Mesenchymal stem cell (in vitro differentiated cells and primary cell): Measurements from ENCODE around the gene RUFY4.

Experiments
- DNase-seq: peaks from one replicate; pipeline ENCODE4 v3.0.0-alpha.2; 2013
- H2AFZ ChIP-seq: one replicate; pipeline ENCODE4 v1.6.1; 2013; ENCODE audit warnings: low read depth, mild to moderate bottlenecking, control low read depth, inconsistent platforms, low read length, moderate library complexity
- H2AK5ac ChIP-seq: 2 replicates; pipeline ENCODE4 v1.6.1; 2013; ENCODE audit warnings: low read length, moderate library complexity, mild to moderate bottlenecking, inconsistent platforms; ENCODE audit not compliant: severe bottlenecking
- H2BK120ac ChIP-seq: one replicate; pipeline ENCODE4 v1.6.1; 2013; ENCODE audit warnings: low read depth, mild to moderate bottlenecking, inconsistent platforms, low read length, moderate library complexity
- H2BK12ac ChIP-seq, 2 experiments: one replicate each; pipeline ENCODE4 v1.6.1; 2013; ENCODE audit warnings: inconsistent platforms in 2 of 2, low read length in 2 of 2, mild to moderate bottlenecking in 2 of 2, moderate library complexity in 2 of 2, control low read depth in 1 of 2
- H2BK15ac ChIP-seq: one replicate; pipeline ENCODE4 v1.6.1; 2013; ENCODE audit warnings: mild to moderate bottlenecking, low read depth, inconsistent platforms; ENCODE audit not compliant: poor library complexity, severe bottlenecking
- H2BK5ac ChIP-seq: 2 replicates; pipeline ENCODE4 v1.6.1; 2013; ENCODE audit warnings: low read depth, mild to moderate bottlenecking, low read length, control low read depth, inconsistent platforms; ENCODE audit not compliant: poor library complexity, severe bottlenecking
- H3K14ac ChIP-seq, 2 experiments: one replicate each; pipeline ENCODE4 v1.6.1; 2013; ENCODE audit warnings: inconsistent platforms in 2 of 2, low read length in 2 of 2, control low read depth in 1 of 2, mild to moderate bottlenecking in 1 of 2, moderate library complexity in 1 of 2
- H3K18ac ChIP-seq, 2 experiments: one replicate each; pipeline ENCODE4 v1.6.1; 2013; ENCODE audit warnings: inconsistent platforms in 2 of 2, low read length in 2 of 2, control low read depth in 1 of 2, low read depth in 1 of 2, mild to moderate bottlenecking in 1 of 2
- H3K23ac ChIP-seq, 2 experiments: one replicate each; pipeline ENCODE4 v1.6.1; 2013; ENCODE audit warnings: inconsistent platforms in 2 of 2, low read length in 2 of 2, mild to moderate bottlenecking in 2 of 2, moderate library complexity in 2 of 2, control low read depth in 1 of 2
- H3K27ac ChIP-seq: 2 replicates; pipeline ENCODE4 v1.5.1; 2013; ENCODE audit warnings: mild to moderate bottlenecking, moderate library complexity, low read length, control low read depth, inconsistent platforms; ENCODE audit not compliant: poor library complexity, severe bottlenecking
- H3K27me3 ChIP-seq, 2 experiments: 2 replicates each; pipeline versions ENCODE4 v1.6.1 to v1.7.0; 2013; ENCODE audit warnings: low read length in 2 of 2, mild to moderate bottlenecking in 2 of 2, moderate library complexity in 2 of 2, control low read depth in 1 of 2, inconsistent platforms in 1 of 2; ENCODE audit not compliant: control insufficient read depth in 1 of 2, insufficient read depth in 1 of 2
- H3K36me3 ChIP-seq, 2 experiments: 2 replicates each; pipeline versions ENCODE4 v1.6.1 to v1.7.0; 2013; ENCODE audit warnings: low read length in 2 of 2, control low read depth in 1 of 2, inconsistent platforms in 1 of 2, low read depth in 1 of 2, mild to moderate bottlenecking in 1 of 2; ENCODE audit not compliant: insufficient read depth in 2 of 2, control insufficient read depth in 1 of 2
- H3K4ac ChIP-seq, 2 experiments: one replicate each; pipeline ENCODE4 v1.6.1; 2013; ENCODE audit warnings: inconsistent platforms in 2 of 2, low read length in 2 of 2, mild to moderate bottlenecking in 2 of 2, moderate library complexity in 2 of 2, control low read depth in 1 of 2, low read depth in 1 of 2
- H3K4me1 ChIP-seq: 2 replicates; pipeline ENCODE4 v1.6.1; 2013; ENCODE audit warnings: low read depth, low read length, control low read depth; ENCODE audit not compliant: control insufficient read depth, insufficient read depth
- H3K4me2 ChIP-seq: 2 replicates; pipeline ENCODE4 v1.6.1; 2013; ENCODE audit warnings: low read length, mild to moderate bottlenecking, inconsistent platforms; ENCODE audit not compliant: poor library complexity, severe bottlenecking
- H3K4me3 ChIP-seq, 2 experiments: 2 replicates each; pipeline versions ENCODE4 v1.5.1 to v1.7.0; 2013; ENCODE audit warnings: low read length in 2 of 2, mild to moderate bottlenecking in 2 of 2, control low read depth in 1 of 2, low read depth in 1 of 2; ENCODE audit not compliant: insufficient read depth in 1 of 2
- H3K79me1 ChIP-seq: replicated peaks from 2 replicates; pipeline ENCODE4 v1.6.1; 2013; ENCODE audit warnings: mild to moderate bottlenecking, control low read depth, low read length, inconsistent platforms; ENCODE audit not compliant: poor library complexity, severe bottlenecking
- H3K9ac ChIP-seq: 2 replicates; pipeline ENCODE4 v1.7.0; 2013; ENCODE audit warnings: mild to moderate bottlenecking, low read length, moderate library complexity
- H3K9me3 ChIP-seq: 2 replicates; pipeline ENCODE4 v1.7.0; 2013; ENCODE audit warnings: mild to moderate bottlenecking, low read length; ENCODE audit not compliant: control insufficient read depth
- H4K8ac ChIP-seq: one replicate; pipeline ENCODE4 v1.6.1; 2013; ENCODE audit warnings: inconsistent platforms, mild to moderate bottlenecking, low read length, moderate library complexity
- H4K91ac ChIP-seq: one replicate; pipeline ENCODE4 v1.6.1; 2013; ENCODE audit warnings: mild to moderate bottlenecking, low read length, inconsistent platforms
- WGBS: methylation state at CpG from one replicate; pipeline ENCODE4 v1.1.7; 2013; ENCODE audit warnings: mixed read lengths; 5-methylcytosine and 5-hydroxymethylcytosine counted together

RUFY4 gene

GRCh38 chr2:218138047-218138446, 69.0 kb downstream of the RUFY4 start:
- no peak overlapping the region for H3K14ac ChIP-seq

More at GRCh38 chr2:218138047-218138446, 69.0 kb downstream of the RUFY4 start:
- H3K9me3 ChIP-seq: no peaks in the 10 kb centered on the region
- no peak overlapping the region for H4K8ac ChIP-seq
- DNase-seq: no peak
- H3K4me2 ChIP-seq: no peak overlapping the region
- H3K27me3 ChIP-seq: peaks cover 52 to 84% of the 10 kb centered on the region in 2 experiments
- H2BK15ac ChIP-seq: no peak overlapping the region
- no peak overlapping the region for H2BK12ac ChIP-seq
- H2BK5ac ChIP-seq: no peak overlapping the region
- no peak overlapping the region for H3K9ac ChIP-seq
- H2BK120ac ChIP-seq: no peak overlapping the region
- no peak overlapping the region for H3K4me3 ChIP-seq
- no peak overlapping the region for H2AK5ac ChIP-seq
- H3K4ac ChIP-seq: no peak overlapping the region
- H3K23ac ChIP-seq: no peak overlapping the region
- no peaks in the 10 kb centered on the region for H3K4me1 ChIP-seq
- H3K79me1 ChIP-seq: no peaks in the 10 kb centered on the region
- H4K91ac ChIP-seq: no peak overlapping the region
- H3K36me3 ChIP-seq: no peaks in the 10 kb centered on the region
- no peak overlapping the region for H3K18ac ChIP-seq
- WGBS: 80% methylated on average over 4 of the region's 4 CpGs
- no peak overlapping the region for H2AFZ ChIP-seq
- no peak overlapping the region for H3K27ac ChIP-seq
